SK-N-MC (cell line): ENCODE measurements around the gene IGLL5.

Experiments
- EZH2 ChIP-seq: fragments of 200-600 bp; sonication (generic); IDR thresholded peaks from one replicate; pipeline ENCODE4 v1.6.1; 2017; ENCODE audit warnings: antibody characterized with exemption
- FOXP2 ChIP-seq: optimal IDR thresholded peaks from 2 replicates; pipeline ENCODE3; 2011; ENCODE audit warnings: mild to moderate bottlenecking, moderate library complexity; ENCODE audit not compliant: insufficient read depth; ENCODE audit errors: extremely low read length, control extremely low read depth
- POLR2AphosphoS5 ChIP-seq: IDR thresholded peaks from 2 replicates; pipeline ENCODE4 v1.6.1; 2012; ENCODE audit warnings: mild to moderate bottlenecking, low read depth, low read length, borderline replicate concordance

GRCh38 chr22:22916215-22916951, 28.8 kb downstream of the IGLL5 start:
- TF ChIP-seq EZH2, result no peak
- TF ChIP-seq POLR2AphosphoS5, result no peak
- TF ChIP-seq FOXP2, result no peak
